Measurements from ENCODE around the gene KDM5A. TPM values are rescaled to one million over a fixed set of nuclear protein-coding genes. Genes with fewer than 3 reads are reported as not detected.

The KDM5A gene
- polyA plus RNA-seq, 1 of the 3 experiments (the other 2 are of a cell fraction), result 6.2 TPM

DNA sequence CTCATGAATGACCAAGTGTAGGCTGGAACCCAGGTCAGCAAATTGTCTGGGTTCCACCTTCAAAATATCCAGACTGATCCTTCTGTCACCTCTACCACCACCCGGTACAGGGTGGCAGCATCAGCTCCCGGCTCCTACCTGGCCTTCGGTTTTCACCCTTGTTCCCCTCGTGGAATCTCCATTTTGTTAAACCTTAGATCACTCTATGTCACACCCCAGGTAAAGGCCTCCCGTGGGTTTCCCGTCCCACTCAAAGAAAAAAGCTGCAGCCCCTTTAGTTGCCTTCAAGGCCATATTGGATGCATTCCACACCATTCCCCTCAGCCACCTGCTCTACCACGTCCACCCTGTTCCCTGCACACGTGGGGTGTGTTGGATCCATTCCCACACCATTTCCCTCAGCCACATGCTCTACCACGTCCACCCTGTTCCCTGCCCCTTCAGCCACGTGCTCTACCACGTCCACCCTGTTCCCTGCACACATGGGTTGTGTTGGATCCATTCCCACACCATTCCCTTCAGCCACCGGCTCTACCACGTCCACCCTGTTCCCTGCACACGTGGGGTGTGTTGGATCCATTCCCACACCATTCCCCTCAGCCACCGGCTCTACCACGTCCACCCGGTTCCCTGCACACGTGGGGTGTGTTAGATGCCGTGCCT lies 150.3 kb downstream of the KDM5A start (continued):
- TF ChIP-seq USF1 (IDR thresholded peaks at IDR 0.05; ENCODE audit: borderline replicate concordance, low read depth), result no peak
- no peak for TF ChIP-seq MEF2A (IDR thresholded peaks at IDR 0.05; ENCODE audit: borderline replicate concordance, low read depth)
- no peak for TF ChIP-seq FOXM1 (IDR thresholded peaks at IDR 0.05; ENCODE audit: low read depth)
- TF ChIP-seq RCOR1 (IDR thresholded peaks at IDR 0.05; ENCODE audit: low read length), result no peak

- no peaks in the 10 kb centered on the region for H3F3A ChIP-seq (replicated peaks; ENCODE audit: insufficient read depth)
- no peaks in the 10 kb centered on the region for H3K4me1 ChIP-seq (ENCODE audit: control insufficient read depth in 1 of 2, insufficient read depth in 2 of 2, low read depth in 1 of 2, low read length in 1 of 2)
- no peaks in the 10 kb centered on the region for H3K79me2 ChIP-seq (ENCODE audit: insufficient read depth)
- H3K4me2 ChIP-seq, result no peak overlapping the region
- no peak overlapping the region for H2AFZ ChIP-seq (ENCODE audit: low read depth)
- H3K27me3 ChIP-seq (ENCODE audit: insufficient read depth), result no peaks in the 10 kb centered on the region
- ChIA-PET CTCF (no interaction called here), POLR2A (no interaction called here)
- no peaks in the 10 kb centered on the region for H3K36me3 ChIP-seq (replicated peaks in 1 of 2; ENCODE audit: control insufficient read depth in 1 of 2, insufficient read depth in 2 of 2, low read length in 1 of 2)
- H3K4me3 ChIP-seq (ENCODE audit: low read depth in 2 of 2, low read length in 1 of 2), result no peak overlapping the region
- no peaks in the 10 kb centered on the region for H3K9me3 ChIP-seq
- H3K9ac ChIP-seq, result no peak overlapping the region
- H4K20me1 ChIP-seq (ENCODE audit: insufficient read depth), result no peaks in the 10 kb centered on the region
- H3K9me2 ChIP-seq, result no peaks in the 10 kb centered on the region
- H3K27ac ChIP-seq (ENCODE audit: low read depth in 2 of 2, low read length in 1 of 2), result no peak overlapping the region
- DNase-seq, result no peak
- WGBS (ENCODE audit: low lambda C conversion rate), result 64% methylated on average over 9 of the region's 9 CpGs
- TF ChIP-seq CHD2 (IDR thresholded peaks at IDR 0.05; ENCODE audit: low read length, partially characterized antibody) (no peak), TEAD4 (IDR thresholded peaks at IDR 0.05; ENCODE audit: borderline replicate concordance, insufficient read depth) (no peak), EZH2phosphoT487 (IDR thresholded peaks at IDR 0.05; ENCODE audit: borderline replicate concordance, low read depth) (no peak), FOXJ3 (CRISPR knock-in tag; IDR thresholded peaks at IDR 0.05) (no peak), SMC3 (IDR thresholded peaks at IDR 0.05; ENCODE audit: low read depth, low read length) (no peak), POLR2AphosphoS5 (IDR thresholded peaks at IDR 0.05; ENCODE audit: low read depth, low read length) (no peak)
Observed at GRCh38 chr12:238116-238515, 151.0 kb downstream of the KDM5A start.

DNA sequence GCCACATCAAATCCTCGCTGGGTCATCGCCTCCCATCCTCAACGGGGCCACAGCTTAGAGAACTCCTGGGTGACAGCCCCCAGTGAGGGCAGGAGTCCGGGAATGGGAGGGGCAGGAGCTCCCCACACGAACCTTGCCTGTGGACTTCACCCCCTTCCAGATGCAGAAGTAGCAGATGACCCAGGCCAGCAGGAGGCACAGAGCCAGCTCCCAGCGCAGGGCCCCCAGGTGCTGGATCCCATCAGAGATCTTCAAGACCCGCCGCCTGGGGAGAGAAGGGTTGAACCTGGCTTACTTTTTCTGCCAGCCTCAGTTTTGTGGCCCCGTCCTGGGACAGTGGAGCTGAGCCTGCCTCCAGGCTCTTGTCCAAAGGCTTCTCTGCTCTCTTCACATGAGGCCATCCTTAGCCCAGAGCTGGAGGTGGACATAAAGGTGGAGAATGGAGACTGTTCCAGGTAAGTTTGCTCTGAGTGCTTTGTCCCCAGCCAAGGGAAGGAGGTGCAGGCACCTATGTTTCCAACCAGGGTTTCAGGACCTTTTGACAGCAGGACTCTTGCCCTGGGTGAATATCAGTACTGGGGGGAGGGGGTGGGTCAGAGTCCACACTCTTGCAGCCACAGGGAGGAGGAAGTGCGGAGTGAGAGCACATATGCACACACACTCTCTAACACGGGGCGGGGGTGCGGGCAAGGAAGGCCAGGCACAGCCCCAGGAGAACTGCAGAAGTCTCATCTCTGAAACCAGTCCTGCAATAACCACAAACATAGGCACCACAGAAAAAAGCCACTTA lies 151.9 kb downstream of the KDM5A start:
- H2AFZ ChIP-seq (ENCODE audit: low read depth), result no peak overlapping the region
- H3K9me2 ChIP-seq, result no peaks in the 10 kb centered on the region
- no peak for DNase-seq
- no peaks in the 10 kb centered on the region for H4K20me1 ChIP-seq (ENCODE audit: insufficient read depth)
- no peaks in the 10 kb centered on the region for H3K79me2 ChIP-seq (ENCODE audit: insufficient read depth)
- ChIA-PET POLR2A (interaction anchor here (0.6 kb wide), 1 partner anchor 79 kb away, joined by 3 read pairs; no protein-coding TSS in a partner anchor), CTCF (no interaction called here)
- H3K27me3 ChIP-seq (ENCODE audit: insufficient read depth), result no peaks in the 10 kb centered on the region
- no peaks in the 10 kb centered on the region for H3K4me1 ChIP-seq (ENCODE audit: control insufficient read depth in 1 of 2, insufficient read depth in 2 of 2, low read depth in 1 of 2, low read length in 1 of 2)
- no peaks in the 10 kb centered on the region for H3F3A ChIP-seq (replicated peaks; ENCODE audit: insufficient read depth)
- no peak overlapping the region for H3K9ac ChIP-seq
- no peak overlapping the region for H3K27ac ChIP-seq (ENCODE audit: low read depth in 2 of 2, low read length in 1 of 2)
- H3K9me3 ChIP-seq, result no peaks in the 10 kb centered on the region
- WGBS (ENCODE audit: low lambda C conversion rate), result 37% methylated on average over 9 of the region's 13 CpGs
- no peak overlapping the region for H3K4me3 ChIP-seq (ENCODE audit: low read depth in 2 of 2, low read length in 1 of 2)
- no peak overlapping the region for H3K4me2 ChIP-seq
- no peaks in the 10 kb centered on the region for H3K36me3 ChIP-seq (replicated peaks in 1 of 2; ENCODE audit: control insufficient read depth in 1 of 2, insufficient read depth in 2 of 2, low read length in 1 of 2)
- TF ChIP-seq YY1 (IDR thresholded peaks at IDR 0.05; ENCODE audit: low read depth), result no peak
- no peak for TF ChIP-seq USF1 (IDR thresholded peaks at IDR 0.05; ENCODE audit: borderline replicate concordance, low read depth)
- TF ChIP-seq, protein P1, sequence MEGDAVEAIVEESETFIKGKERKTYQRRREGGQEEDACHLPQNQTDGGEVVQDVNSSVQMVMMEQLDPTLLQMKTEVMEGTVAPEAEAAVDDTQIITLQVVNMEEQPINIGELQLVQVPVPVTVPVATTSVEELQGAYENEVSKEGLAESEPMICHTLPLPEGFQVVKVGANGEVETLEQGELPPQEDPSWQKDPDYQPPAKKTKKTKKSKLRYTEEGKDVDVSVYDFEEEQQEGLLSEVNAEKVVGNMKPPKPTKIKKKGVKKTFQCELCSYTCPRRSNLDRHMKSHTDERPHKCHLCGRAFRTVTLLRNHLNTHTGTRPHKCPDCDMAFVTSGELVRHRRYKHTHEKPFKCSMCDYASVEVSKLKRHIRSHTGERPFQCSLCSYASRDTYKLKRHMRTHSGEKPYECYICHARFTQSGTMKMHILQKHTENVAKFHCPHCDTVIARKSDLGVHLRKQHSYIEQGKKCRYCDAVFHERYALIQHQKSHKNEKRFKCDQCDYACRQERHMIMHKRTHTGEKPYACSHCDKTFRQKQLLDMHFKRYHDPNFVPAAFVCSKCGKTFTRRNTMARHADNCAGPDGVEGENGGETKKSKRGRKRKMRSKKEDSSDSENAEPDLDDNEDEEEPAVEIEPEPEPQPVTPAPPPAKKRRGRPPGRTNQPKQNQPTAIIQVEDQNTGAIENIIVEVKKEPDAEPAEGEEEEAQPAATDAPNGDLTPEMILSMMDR (IDR thresholded peaks at IDR 0.05), result no peak
- TF ChIP-seq, protein P2, sequence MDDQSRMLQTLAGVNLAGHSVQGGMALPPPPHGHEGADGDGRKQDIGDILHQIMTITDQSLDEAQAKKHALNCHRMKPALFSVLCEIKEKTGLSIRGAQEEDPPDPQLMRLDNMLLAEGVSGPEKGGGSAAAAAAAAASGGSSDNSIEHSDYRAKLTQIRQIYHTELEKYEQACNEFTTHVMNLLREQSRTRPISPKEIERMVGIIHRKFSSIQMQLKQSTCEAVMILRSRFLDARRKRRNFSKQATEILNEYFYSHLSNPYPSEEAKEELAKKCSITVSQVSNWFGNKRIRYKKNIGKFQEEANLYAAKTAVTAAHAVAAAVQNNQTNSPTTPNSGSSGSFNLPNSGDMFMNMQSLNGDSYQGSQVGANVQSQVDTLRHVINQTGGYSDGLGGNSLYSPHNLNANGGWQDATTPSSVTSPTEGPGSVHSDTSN (IDR thresholded peaks at IDR 0.05), result no peak
- TF ChIP-seq SMC3 (IDR thresholded peaks at IDR 0.05; ENCODE audit: low read depth, low read length), result no peak
- TF ChIP-seq FOXM1 (IDR thresholded peaks at IDR 0.05; ENCODE audit: low read depth), result no peak
- TF ChIP-seq POLR2AphosphoS5 (IDR thresholded peaks at IDR 0.05; ENCODE audit: low read depth, low read length), result no peak
- TF ChIP-seq RFX5 (IDR thresholded peaks at IDR 0.05; ENCODE audit: low read length), result no peak
- no peak for TF ChIP-seq NFIC (IDR thresholded peaks at IDR 0.05; ENCODE audit: borderline replicate concordance)
- no peak for TF ChIP-seq ZBTB33 (IDR thresholded peaks at IDR 0.05; ENCODE audit: borderline replicate concordance, low read depth)
- no peak for TF ChIP-seq RAD21 (IDR thresholded peaks at IDR 0.05; ENCODE audit: low read length)
